ENCODE results near the gene EN2. TPM values are rescaled to one million over a fixed set of nuclear protein-coding genes. Genes with fewer than 3 reads are reported as not detected.
A peak's percentile ranks its signal among the peaks of the same experiment; 100 is the strongest.

Gene EN2
- total and polyA plus RNA-seq, 2 donors (not counting 1 experiment from before 2014, with no cell fraction given) = not detected

DNA sequence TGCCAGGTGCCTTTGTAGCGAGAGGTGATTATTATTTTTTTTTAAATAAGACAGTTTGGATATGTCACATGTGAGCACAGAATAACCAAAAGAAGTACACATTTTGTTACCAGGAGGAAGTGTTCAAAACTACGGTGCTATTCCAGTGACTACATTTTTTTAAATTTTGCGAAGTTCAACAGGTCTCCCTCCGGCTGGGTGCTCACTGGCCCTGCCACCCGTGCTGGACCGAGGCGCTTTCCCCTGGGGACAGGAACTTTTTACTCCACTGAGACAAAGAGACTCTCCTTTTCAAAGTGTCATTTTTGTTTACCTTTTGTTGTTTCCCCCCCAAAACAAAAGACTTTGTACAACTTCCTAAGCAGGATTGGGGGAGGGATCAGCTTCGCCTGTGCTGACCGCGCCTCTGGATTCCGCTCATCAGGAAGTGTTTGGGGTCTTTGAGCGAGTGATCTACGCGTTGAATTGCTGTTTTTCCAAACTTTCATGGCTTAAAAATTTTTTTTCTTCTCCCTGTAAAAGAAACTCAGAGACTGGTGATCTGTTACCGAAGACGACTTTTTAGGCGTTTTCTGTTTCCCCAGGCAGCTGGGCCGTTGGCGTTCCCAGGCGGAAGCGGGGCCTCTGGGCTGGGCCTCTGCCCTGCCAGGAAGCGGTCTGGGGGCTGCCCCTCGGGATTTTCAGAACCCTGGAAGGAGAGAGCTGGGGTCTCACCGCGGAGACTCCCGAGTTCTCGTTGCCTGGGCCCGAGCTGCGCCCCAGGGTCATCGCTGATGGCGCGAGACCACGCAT, 7.2 kb downstream of the EN2 start:
- no peak overlapping the region for H3K4me3 ChIP-seq (ENCODE audit: control extremely low read depth in 1 of 5, extremely low read depth in 1 of 5, insufficient read depth in 1 of 5, low read depth in 2 of 5, low read length in 4 of 5)
- Mint-ChIP-seq H3K9me3 (ENCODE audit: insufficient read depth) (no peaks in the 10 kb centered on the region), H3K27me3 (peaks cover 72% of the 10 kb centered on the region), H3K4me1 (peaks cover 19% of the 10 kb centered on the region), H3K27ac (no peak overlapping the region), H3K4me3 (no peak overlapping the region)
- peaks cover 0 to 74% (median 0%) of the 10 kb centered on the region in 3 donors for H3K9me3 ChIP-seq (ENCODE audit: control extremely low read depth in 1 of 3, control insufficient read depth in 2 of 3, insufficient read depth in 1 of 3, low read length in 2 of 3)
- DNase-seq = peak; percentile 35
- ChIA-PET CTCF (no interaction called here), POLR2A (no interaction called here)
- no peaks in the 10 kb centered on the region for H4K20me1 ChIP-seq (ENCODE audit: control insufficient read depth, insufficient read depth, low read length, poor library complexity, severe bottlenecking)
- H3K4me1 ChIP-seq (ENCODE audit: control insufficient read depth in 2 of 2, insufficient read depth in 2 of 2, low read length in 2 of 2) = peaks cover 36 to 52% of the 10 kb centered on the region in 2 donors
- H3K79me2 ChIP-seq (ENCODE audit: control insufficient read depth, insufficient read depth, low read length) = no peaks in the 10 kb centered on the region
- ATAC-seq (ENCODE audit: low read depth) = no peak
- peaks cover 0 to 97% (median 81%) of the 10 kb centered on the region in 4 experiments for H3K27me3 ChIP-seq (replicated peaks in 1 of 4; ENCODE audit: control extremely low read depth in 1 of 4, control insufficient read depth in 3 of 4, insufficient read depth in 4 of 4, low read length in 3 of 4)
- intact Hi-C loops (cut with micrococcal nuclease) = loop anchor here (5.0 kb wide), 2 partner anchors 88 to 302 kb away; no protein-coding TSS in a partner anchor
- no peaks in the 10 kb centered on the region for H3K36me3 ChIP-seq (replicated peaks in 1 of 2; ENCODE audit: control extremely low read depth in 1 of 2, control insufficient read depth in 1 of 2, extremely low read depth in 1 of 2, insufficient read depth in 2 of 2, low read length in 1 of 2)
- no peak for TF ChIP-seq EZH2 (IDR thresholded peaks at IDR 0.05; ENCODE audit: borderline replicate concordance, insufficient read depth, low read depth, low read length, poor library complexity, severe bottlenecking)
- TF ChIP-seq, protein P1, sequence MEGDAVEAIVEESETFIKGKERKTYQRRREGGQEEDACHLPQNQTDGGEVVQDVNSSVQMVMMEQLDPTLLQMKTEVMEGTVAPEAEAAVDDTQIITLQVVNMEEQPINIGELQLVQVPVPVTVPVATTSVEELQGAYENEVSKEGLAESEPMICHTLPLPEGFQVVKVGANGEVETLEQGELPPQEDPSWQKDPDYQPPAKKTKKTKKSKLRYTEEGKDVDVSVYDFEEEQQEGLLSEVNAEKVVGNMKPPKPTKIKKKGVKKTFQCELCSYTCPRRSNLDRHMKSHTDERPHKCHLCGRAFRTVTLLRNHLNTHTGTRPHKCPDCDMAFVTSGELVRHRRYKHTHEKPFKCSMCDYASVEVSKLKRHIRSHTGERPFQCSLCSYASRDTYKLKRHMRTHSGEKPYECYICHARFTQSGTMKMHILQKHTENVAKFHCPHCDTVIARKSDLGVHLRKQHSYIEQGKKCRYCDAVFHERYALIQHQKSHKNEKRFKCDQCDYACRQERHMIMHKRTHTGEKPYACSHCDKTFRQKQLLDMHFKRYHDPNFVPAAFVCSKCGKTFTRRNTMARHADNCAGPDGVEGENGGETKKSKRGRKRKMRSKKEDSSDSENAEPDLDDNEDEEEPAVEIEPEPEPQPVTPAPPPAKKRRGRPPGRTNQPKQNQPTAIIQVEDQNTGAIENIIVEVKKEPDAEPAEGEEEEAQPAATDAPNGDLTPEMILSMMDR (IDR thresholded peaks at IDR 0.05) = no peak
- 10% methylated on average over 28 of the region's 33 CpGs for whole genome bisulfite sequencing (ENCODE audit: insufficient coverage)
- no peak overlapping the region for H3K27ac ChIP-seq (ENCODE audit: low read length in 2 of 2)
- H2AFZ ChIP-seq (ENCODE audit: insufficient read depth, low read depth, low read length, poor library complexity, severe bottlenecking) = no peak overlapping the region
- no peak overlapping the region for H3K4me2 ChIP-seq (replicated peaks; ENCODE audit: low read depth, low read length, poor library complexity, severe bottlenecking)
- H3K9ac ChIP-seq (ENCODE audit: low read length) = no peak overlapping the region

DNA sequence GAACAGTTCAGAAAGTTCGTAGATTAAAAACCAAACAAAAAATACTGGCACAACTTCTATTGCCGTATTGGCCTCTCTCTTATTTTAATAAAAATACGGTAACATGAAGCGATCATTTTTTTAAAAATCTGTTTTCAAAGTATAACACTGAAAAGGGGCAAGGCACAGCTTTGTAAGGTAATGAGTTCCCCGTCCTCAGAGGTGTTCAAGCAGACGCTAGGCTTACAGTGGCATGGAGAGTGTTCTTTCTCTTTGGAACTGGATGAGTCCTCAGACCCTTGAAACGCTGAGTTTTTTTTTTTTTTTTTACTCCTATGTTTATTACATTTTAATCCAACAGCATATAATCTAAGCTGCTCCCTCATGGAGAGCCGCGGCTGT, 7.8 kb downstream of the EN2 start:
- CTCF ChIA-PET = interaction anchor here (1.1 kb wide), 1 partner anchor 93 kb away, joined by 3 read pairs; no protein-coding TSS in a partner anchor
- Mint-ChIP-seq H3K4me3 (no peak overlapping the region), H3K9me3 (ENCODE audit: insufficient read depth) (no peaks in the 10 kb centered on the region), H3K27me3 (peaks cover 77% of the 10 kb centered on the region), H3K4me1 (peaks cover 19% of the 10 kb centered on the region), H3K27ac (no peak overlapping the region)
- no peak overlapping the region for H3K9ac ChIP-seq (ENCODE audit: low read length)
- peak overlapping the region; percentile 73 for H3K4me2 ChIP-seq (replicated peaks; ENCODE audit: low read depth, low read length, poor library complexity, severe bottlenecking)
- H3K79me2 ChIP-seq (ENCODE audit: control insufficient read depth, insufficient read depth, low read length) = no peaks in the 10 kb centered on the region
- DNase-seq (peak; percentile 22), ATAC-seq (ENCODE audit: low read depth) (no peak)
- H3K27me3 ChIP-seq (replicated peaks in 1 of 4; ENCODE audit: control extremely low read depth in 1 of 4, control insufficient read depth in 3 of 4, insufficient read depth in 4 of 4, low read length in 3 of 4) = peaks cover 0 to 96% (median 84%) of the 10 kb centered on the region in 4 experiments
- no peak for TF ChIP-seq EZH2 (IDR thresholded peaks at IDR 0.05; ENCODE audit: borderline replicate concordance, insufficient read depth, low read depth, low read length, poor library complexity, severe bottlenecking)
- TF ChIP-seq, protein P1 (IDR thresholded peaks at IDR 0.05) = no peak
- H3K4me3 ChIP-seq (ENCODE audit: control extremely low read depth in 1 of 5, extremely low read depth in 1 of 5, insufficient read depth in 1 of 5, low read depth in 2 of 5, low read length in 4 of 5) = no peak overlapping the region
- POLR2A ChIA-PET = no interaction called here
- peaks cover 36 to 54% of the 10 kb centered on the region in 2 donors for H3K4me1 ChIP-seq (ENCODE audit: control insufficient read depth in 2 of 2, insufficient read depth in 2 of 2, low read length in 2 of 2)
- H3K9me3 ChIP-seq (ENCODE audit: control extremely low read depth in 1 of 3, control insufficient read depth in 2 of 3, insufficient read depth in 1 of 3, low read length in 2 of 3) = peaks cover 0 to 75% (median 0%) of the 10 kb centered on the region in 3 donors
- intact Hi-C loops (cut with micrococcal nuclease) = loop anchor here (2.0 to 5.0 kb wide), 3 partner anchors 41 to 302 kb away; no protein-coding TSS in a partner anchor
- H3K27ac ChIP-seq (ENCODE audit: low read length in 2 of 2) = no peak overlapping the region
- 24% methylated on average over 4 of the region's 9 CpGs for WGBS (ENCODE audit: insufficient coverage)
- H4K20me1 ChIP-seq (ENCODE audit: control insufficient read depth, insufficient read depth, low read length, poor library complexity, severe bottlenecking) = no peaks in the 10 kb centered on the region
- no peak overlapping the region for H2AFZ ChIP-seq (ENCODE audit: insufficient read depth, low read depth, low read length, poor library complexity, severe bottlenecking)
- H3K36me3 ChIP-seq (replicated peaks in 1 of 2; ENCODE audit: control extremely low read depth in 1 of 2, control insufficient read depth in 1 of 2, extremely low read depth in 1 of 2, insufficient read depth in 2 of 2, low read length in 1 of 2) = no peaks in the 10 kb centered on the region
